ENCODE data around the gene UCHL5. TPM values are rescaled to one million over a fixed set of nuclear protein-coding genes. Genes with fewer than 3 reads are reported as not detected.
A peak's percentile ranks its signal among the peaks of the same experiment; 100 is the strongest.

Gene UCHL5
- total RNA-seq, 2 experiments from 2014 or later = 28.6 to 82.5 TPM

GRCh38 chr1:193009501-193009900, 49.7 kb downstream of the UCHL5 start:
- no TSS peak for BruUV-seq (replicated peaks)
- no peak for DNase-seq (ENCODE audit: low spot score)
- POLR2A ChIA-PET = interaction anchor here (0.7 to 1.1 kb wide), 4 partner anchors 63 to 395 kb away, joined by 3 to 4 read pairs (median 4); no protein-coding TSS in a partner anchor
- no peaks in the 10 kb centered on the region for H3K79me2 ChIP-seq (ENCODE audit: insufficient read depth, low read depth, low read length)
- TF ChIP-seq EZH2phosphoT487 (IDR thresholded peaks at IDR 0.05; ENCODE audit: borderline replicate concordance, low read depth, low read length) = no peak
- TF ChIP-seq, protein P1, sequence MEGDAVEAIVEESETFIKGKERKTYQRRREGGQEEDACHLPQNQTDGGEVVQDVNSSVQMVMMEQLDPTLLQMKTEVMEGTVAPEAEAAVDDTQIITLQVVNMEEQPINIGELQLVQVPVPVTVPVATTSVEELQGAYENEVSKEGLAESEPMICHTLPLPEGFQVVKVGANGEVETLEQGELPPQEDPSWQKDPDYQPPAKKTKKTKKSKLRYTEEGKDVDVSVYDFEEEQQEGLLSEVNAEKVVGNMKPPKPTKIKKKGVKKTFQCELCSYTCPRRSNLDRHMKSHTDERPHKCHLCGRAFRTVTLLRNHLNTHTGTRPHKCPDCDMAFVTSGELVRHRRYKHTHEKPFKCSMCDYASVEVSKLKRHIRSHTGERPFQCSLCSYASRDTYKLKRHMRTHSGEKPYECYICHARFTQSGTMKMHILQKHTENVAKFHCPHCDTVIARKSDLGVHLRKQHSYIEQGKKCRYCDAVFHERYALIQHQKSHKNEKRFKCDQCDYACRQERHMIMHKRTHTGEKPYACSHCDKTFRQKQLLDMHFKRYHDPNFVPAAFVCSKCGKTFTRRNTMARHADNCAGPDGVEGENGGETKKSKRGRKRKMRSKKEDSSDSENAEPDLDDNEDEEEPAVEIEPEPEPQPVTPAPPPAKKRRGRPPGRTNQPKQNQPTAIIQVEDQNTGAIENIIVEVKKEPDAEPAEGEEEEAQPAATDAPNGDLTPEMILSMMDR (conservative IDR thresholded peaks at IDR 0.05; ENCODE audit: low read length) = no peak
- intact Hi-C loops (cut with micrococcal nuclease; ENCODE audit: unreplicated experiment) = no loop called here
- no peak overlapping the region for H3K4me3 ChIP-seq (ENCODE audit: low read depth, low read length, poor library complexity, severe bottlenecking)
- H4K20me1 ChIP-seq (ENCODE audit: insufficient read depth, low read length) = no peaks in the 10 kb centered on the region
- H2AFZ ChIP-seq (ENCODE audit: low read length) = no peak overlapping the region
- H3K36me3 ChIP-seq (ENCODE audit: insufficient read depth, low read length) = peaks cover 2% of the 10 kb centered on the region; the same call in 1 of the 2 replicates
- H3K27ac ChIP-seq (ENCODE audit: low read depth, low read length, poor library complexity, severe bottlenecking) = no peak overlapping the region
- H3K4me1 ChIP-seq (ENCODE audit: insufficient read depth, low read length, poor library complexity, severe bottlenecking) = no peaks in the 10 kb centered on the region
- H3K4me2 ChIP-seq (ENCODE audit: low read length) = no peak overlapping the region
- CTCF ChIA-PET (ENCODE audit: unreplicated experiment) = no interaction called here
- no peaks in the 10 kb centered on the region for H3K9me3 ChIP-seq (ENCODE audit: low read length)
- no peaks in the 10 kb centered on the region for H3K9me2 ChIP-seq (ENCODE audit: insufficient read depth, low read length)

DNA sequence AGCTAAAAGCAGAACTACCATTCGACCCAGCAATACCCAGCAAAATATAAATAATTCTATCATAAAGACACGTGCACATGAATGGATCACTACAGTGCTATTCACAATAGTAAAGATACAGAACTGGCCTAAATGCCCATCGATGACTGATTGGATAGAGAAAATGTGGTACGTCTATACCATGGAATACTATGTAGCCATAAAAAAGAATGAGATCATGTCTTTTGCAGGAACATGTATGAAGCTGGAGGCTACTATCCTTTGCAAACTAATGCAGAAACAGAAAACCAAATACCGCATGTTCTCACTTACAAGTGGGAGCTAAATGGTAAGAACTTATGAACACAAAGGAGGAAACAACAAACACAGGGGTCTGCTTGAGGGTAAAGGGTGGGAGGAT, 53.4 kb downstream of the UCHL5 start:
- no peaks in the 10 kb centered on the region for H3K9me3 ChIP-seq (ENCODE audit: low read length)
- TF ChIP-seq, protein P1 (conservative IDR thresholded peaks at IDR 0.05; ENCODE audit: low read length) = no peak
- CTCF ChIA-PET (ENCODE audit: unreplicated experiment) = interaction anchor here (0.6 kb wide), 1 partner anchor 536 kb away, joined by 3 read pairs; no protein-coding TSS in a partner anchor
- no peak overlapping the region for H3K4me2 ChIP-seq (ENCODE audit: low read length)
- H3K27ac ChIP-seq (ENCODE audit: low read depth, low read length, poor library complexity, severe bottlenecking) = no peak overlapping the region
- no peak for DNase-seq (ENCODE audit: low spot score)
- H3K4me3 ChIP-seq (ENCODE audit: low read depth, low read length, poor library complexity, severe bottlenecking) = no peak overlapping the region
- no peaks in the 10 kb centered on the region for H3K79me2 ChIP-seq (ENCODE audit: insufficient read depth, low read depth, low read length)
- H3K9me2 ChIP-seq (ENCODE audit: insufficient read depth, low read length) = no peaks in the 10 kb centered on the region
- intact Hi-C loops (cut with micrococcal nuclease; ENCODE audit: unreplicated experiment) = no loop called here
- H4K20me1 ChIP-seq (ENCODE audit: insufficient read depth, low read length) = no peaks in the 10 kb centered on the region
- no peaks in the 10 kb centered on the region for H3K4me1 ChIP-seq (ENCODE audit: insufficient read depth, low read length, poor library complexity, severe bottlenecking)
- peaks cover 15% of the 10 kb centered on the region for H3K36me3 ChIP-seq (ENCODE audit: insufficient read depth, low read length)
- BruUV-seq (replicated peaks) = no TSS peak
- POLR2A ChIA-PET = interaction anchor here (0.6 to 2.6 kb wide), 5 partner anchors 8 to 270 kb away, joined by 3 to 13 read pairs (median 4); partner anchors contain the start of genes RO60 and UCHL5
- H2AFZ ChIP-seq (ENCODE audit: low read length) = no peak overlapping the region

DNA sequence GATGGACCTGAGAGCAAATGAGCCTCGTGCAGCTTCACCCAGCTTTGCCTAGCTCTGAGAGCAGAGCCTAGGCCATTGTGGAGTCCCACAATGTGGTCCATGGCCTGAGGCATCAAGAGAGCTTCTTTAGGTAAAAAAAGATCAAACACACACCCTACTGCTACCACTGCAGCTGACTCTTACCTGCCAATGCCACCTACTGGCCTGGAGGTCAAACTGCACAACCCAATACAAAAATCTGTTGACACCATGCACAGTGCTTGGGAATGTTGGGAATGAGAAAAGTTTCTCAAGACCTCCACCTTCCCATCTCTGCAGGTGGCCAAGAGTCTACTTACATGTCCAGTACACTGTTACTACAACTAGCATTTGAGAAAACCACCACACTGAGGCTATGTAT, 60.6 kb downstream of the UCHL5 start:
- no peak overlapping the region for H3K27ac ChIP-seq (ENCODE audit: low read depth, low read length, poor library complexity, severe bottlenecking)
- intact Hi-C loops (cut with micrococcal nuclease; ENCODE audit: unreplicated experiment) = no loop called here
- DNase-seq (ENCODE audit: low spot score) = peak; percentile 5
- POLR2A ChIA-PET = interaction anchor here (0.6 to 1.2 kb wide), 3 partner anchors 13 to 187 kb away, joined by 3 read pairs; no protein-coding TSS in a partner anchor
- no TSS peak for BruUV-seq (replicated peaks)
- no peak overlapping the region for H2AFZ ChIP-seq (ENCODE audit: low read length)
- no peaks in the 10 kb centered on the region for H4K20me1 ChIP-seq (ENCODE audit: insufficient read depth, low read length)
- no peaks in the 10 kb centered on the region for H3K79me2 ChIP-seq (ENCODE audit: insufficient read depth, low read depth, low read length)
- TF ChIP-seq EZH2phosphoT487 (IDR thresholded peaks at IDR 0.05; ENCODE audit: borderline replicate concordance, low read depth, low read length) = no peak
- TF ChIP-seq, protein P1 (conservative IDR thresholded peaks at IDR 0.05; ENCODE audit: low read length) = peak; percentile 75
- no peak overlapping the region for H3K4me3 ChIP-seq (ENCODE audit: low read depth, low read length, poor library complexity, severe bottlenecking)
- no peaks in the 10 kb centered on the region for H3K9me2 ChIP-seq (ENCODE audit: insufficient read depth, low read length)
- CTCF ChIA-PET (ENCODE audit: unreplicated experiment) = no interaction called here
- no peak overlapping the region for H3K4me2 ChIP-seq (ENCODE audit: low read length)
- H3K4me1 ChIP-seq (ENCODE audit: insufficient read depth, low read length, poor library complexity, severe bottlenecking) = no peaks in the 10 kb centered on the region
- no peaks in the 10 kb centered on the region for H3K9me3 ChIP-seq (ENCODE audit: low read length)
- H3K36me3 ChIP-seq (ENCODE audit: insufficient read depth, low read length) = peaks cover 11% of the 10 kb centered on the region
